Esophagus squamous epithelium (tissue), 5 donors: ENCODE results near the gene AP3D1. TPM values are rescaled to one million over a fixed set of nuclear protein-coding genes. Genes with fewer than 3 reads are reported as not detected.

Experiments used
- DNase-seq: peaks from one replicate; lab custom pipeline; 2025; lab: John Stamatoyannopoulos, UW
- H3K27ac ChIP-seq, 4 donors: fragments of 200-600 bp; sonication (generic); one replicate each; pipeline ENCODE4 v1.5.1; 2016 to 2019; ENCODE audit warnings: mild to moderate bottlenecking in 1 of 4
- H3K27me3 ChIP-seq, 4 donors: fragments of 200-600 bp; sonication (generic); 1 replicate in 3 of 4; 2 replicates in 1 of 4; pipeline versions ENCODE4 v1.5.1 to v1.6.0; 2017 to 2021; ENCODE audit warnings: antibody characterized with exemption in 1 of 4
- H3K36me3 ChIP-seq, 3 donors: fragments of 200-600 bp; sonication (generic); one replicate each; pipeline ENCODE4 v1.5.1; 2016 to 2019
- H3K4me1 ChIP-seq, 3 donors: fragments of 200-600 bp; sonication (generic); one replicate each; pipeline ENCODE4 v1.5.1; 2017 to 2019
- H3K4me3 ChIP-seq, 4 donors: fragments of 200-600 bp; sonication (generic); 1 replicate in 3 of 4; 2 replicates in 1 of 4; pipeline ENCODE4 v1.5.1; 2016 to 2019; ENCODE audit warnings: mild to moderate bottlenecking in 2 of 4, moderate library complexity in 1 of 4
- H3K9me3 ChIP-seq, 3 donors: fragments of 200-600 bp; sonication (generic); one replicate each; pipeline ENCODE4 v1.5.1; 2016 to 2019
- CTCF ChIP-seq, 6 experiments: fragments of 450-650 bp in 4 of 6; fragments of 200-600 bp in 2 of 6; sonication (generic) in 2 of 6; IDR thresholded peaks; one replicate each; pipeline ENCODE4 v1.5.1; 2016 to 2019; ENCODE audit warnings: antibody characterized with exemption in 6 of 6, mild to moderate bottlenecking in 4 of 6, moderate library complexity in 4 of 6
- POLR2A ChIP-seq, 4 donors: fragments of 450-650 bp; IDR thresholded peaks; one replicate each; pipeline ENCODE4 v1.6.1; 2017; ENCODE audit warnings: antibody characterized with exemption in 4 of 4, mild to moderate bottlenecking in 4 of 4, moderate library complexity in 3 of 4
- WGBS, 2 donors: methylation state at CpG; one replicate each; pipeline ENCODE4 v1.1.5; 2018; 5-methylcytosine and 5-hydroxymethylcytosine counted together
- intact Hi-C: fragments of 100-400 bp; cut with DNase I; formaldehyde crosslinking; loops from one replicate; pipeline ENCODE4 v1.15.0; 2022
- total RNA-seq, 4 donors: library from RNA; depleted of rRNA; stranded (reverse); fragments of >200 nt; gene quantifications; one replicate each; pipeline ENCODE4 v1.1.0, GENCODE V29; 2016
- donor health status: DM: yes; HTN: yes; CAD: no.

Gene AP3D1
- total RNA-seq, 4 donors from 2014 or later = 47.7 to 99.9 (median 71.8) TPM

DNA sequence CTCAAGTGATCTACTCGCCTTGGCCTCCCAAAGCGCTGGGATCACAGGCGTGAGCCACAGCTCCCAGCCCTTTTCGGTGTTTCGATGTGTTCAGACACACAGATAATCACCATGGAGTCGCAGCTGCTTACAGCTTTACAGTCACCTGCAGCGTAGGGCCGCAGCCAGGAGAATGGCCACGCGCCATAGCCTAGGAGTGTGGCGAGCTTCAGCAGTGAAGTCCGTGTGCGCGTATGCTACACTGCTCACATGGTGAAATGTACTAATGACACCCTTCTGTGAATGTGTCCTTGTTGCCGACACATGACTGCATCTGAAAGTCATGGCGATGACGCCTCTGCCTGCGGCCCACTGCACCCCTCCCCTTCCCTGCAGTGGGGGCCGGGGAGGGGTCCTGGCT is 23.6 kb downstream of the AP3D1 start:
- no peaks in the 10 kb centered on the region for H3K27me3 ChIP-seq
- peaks cover 48 to 95% (median 53%) of the 10 kb centered on the region in 3 donors for H3K36me3 ChIP-seq
- H3K4me3 ChIP-seq = no peak overlapping the region
- H3K9me3 ChIP-seq = no peaks in the 10 kb centered on the region
- WGBS, 2 donors = 85 to 96% methylated on average over 4 to 13 of the region's 19 CpGs
- no peaks in the 10 kb centered on the region for H3K4me1 ChIP-seq
- intact Hi-C loops = no loop called here
- DNase-seq = no peak
- TF ChIP-seq CTCF (IDR thresholded peaks at IDR 0.05) (no peak), POLR2A (IDR thresholded peaks at IDR 0.05) (no peak)
- H3K27ac ChIP-seq = no peak overlapping the region

DNA sequence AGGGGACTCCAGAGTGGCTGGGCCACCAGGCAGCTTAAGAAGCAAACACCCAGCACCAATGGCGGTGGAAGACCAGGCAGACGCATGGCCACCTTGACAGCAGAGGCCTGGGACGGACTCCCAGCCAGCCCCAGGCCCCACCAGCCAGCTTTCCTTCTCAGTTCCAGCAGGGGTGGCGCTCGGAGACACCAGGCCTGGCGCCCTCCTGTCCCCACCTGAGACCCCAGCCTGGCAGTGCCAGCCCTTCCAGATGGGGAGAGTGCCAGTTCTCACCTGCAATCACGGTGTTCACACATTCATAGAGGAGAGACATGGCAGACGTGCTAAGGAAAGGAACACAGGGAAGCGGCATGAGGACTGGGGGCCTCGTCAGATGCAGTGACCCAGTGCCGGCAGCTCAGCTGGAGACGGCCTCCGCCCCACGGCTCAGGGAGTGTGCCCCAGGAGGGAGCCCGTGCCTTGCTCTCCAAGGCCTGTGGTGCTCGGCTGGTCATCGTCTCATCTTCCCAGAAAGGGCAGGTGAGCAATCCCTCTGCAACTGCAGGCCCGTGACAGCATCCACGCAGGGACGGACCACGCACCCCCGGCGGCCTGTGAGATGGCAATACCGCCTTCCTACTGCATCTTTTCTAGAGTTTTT is 24.4 kb downstream of the AP3D1 start:
- TF ChIP-seq POLR2A (IDR thresholded peaks at IDR 0.05) = no peak
- TF ChIP-seq CTCF (IDR thresholded peaks at IDR 0.05) = no peak
- no peak for DNase-seq
- Histone ChIP-seq H3K4me1 (no peaks in the 10 kb centered on the region), H3K27ac (no peak overlapping the region), H3K9me3 (no peaks in the 10 kb centered on the region), H3K27me3 (no peaks in the 10 kb centered on the region), H3K36me3 (peaks cover 50 to 95% (median 52%) of the 10 kb centered on the region in 3 donors), H3K4me3 (no peak overlapping the region)
- 92 to 93% methylated on average over 11 to 21 of the region's 24 CpGs for WGBS, 2 donors
- intact Hi-C loops = no loop called here

DNA sequence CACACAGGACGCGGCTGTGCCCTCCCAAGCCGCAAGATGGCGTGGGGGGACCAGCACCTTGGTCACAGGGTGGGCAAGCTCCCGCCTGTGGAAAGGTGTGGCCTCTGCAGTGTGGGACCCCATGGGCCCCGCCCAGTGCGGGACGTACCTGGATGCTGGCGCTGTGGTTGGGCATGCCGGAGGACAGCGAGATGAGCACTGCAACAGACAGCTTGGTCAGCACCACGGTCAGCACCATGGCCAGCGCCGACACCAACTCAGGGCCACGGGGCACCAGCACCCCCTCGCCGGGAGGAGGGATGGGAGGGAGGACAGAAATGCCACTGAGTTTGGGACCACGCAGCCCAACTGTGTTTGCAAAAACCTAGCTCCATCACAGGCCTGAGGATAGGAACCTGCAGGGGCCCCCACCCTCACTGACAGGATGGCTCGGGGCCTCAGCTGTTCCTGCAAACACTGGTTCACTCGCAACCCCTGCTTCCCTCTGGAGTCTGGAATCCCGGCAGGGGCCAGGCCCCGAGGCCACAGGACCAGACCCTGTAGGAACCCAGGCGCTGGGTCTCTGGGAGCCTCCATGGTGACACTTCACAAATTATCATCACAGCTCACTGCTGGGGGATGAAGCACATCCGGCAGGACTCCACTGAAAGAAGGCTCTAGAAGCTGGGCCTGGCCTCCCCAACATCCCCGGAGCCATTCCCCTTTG is 27.5 kb downstream of the AP3D1 start:
- no peak overlapping the region for H3K4me3 ChIP-seq
- no peaks in the 10 kb centered on the region for H3K9me3 ChIP-seq
- intact Hi-C loops = no loop called here
- 60% methylated on average over 1 of the region's 25 CpGs; no CpG with 5 or more reads in 1 of the 2 donors for WGBS, 2 donors
- H3K27ac ChIP-seq = no peak overlapping the region
- no peak for DNase-seq
- TF ChIP-seq POLR2A (IDR thresholded peaks at IDR 0.05) (no peak), CTCF (IDR thresholded peaks at IDR 0.05) (no peak)
- no peaks in the 10 kb centered on the region for H3K27me3 ChIP-seq
- H3K36me3 ChIP-seq = peaks cover 48 to 97% (median 52%) of the 10 kb centered on the region in 3 donors
- H3K4me1 ChIP-seq = no peaks in the 10 kb centered on the region

DNA sequence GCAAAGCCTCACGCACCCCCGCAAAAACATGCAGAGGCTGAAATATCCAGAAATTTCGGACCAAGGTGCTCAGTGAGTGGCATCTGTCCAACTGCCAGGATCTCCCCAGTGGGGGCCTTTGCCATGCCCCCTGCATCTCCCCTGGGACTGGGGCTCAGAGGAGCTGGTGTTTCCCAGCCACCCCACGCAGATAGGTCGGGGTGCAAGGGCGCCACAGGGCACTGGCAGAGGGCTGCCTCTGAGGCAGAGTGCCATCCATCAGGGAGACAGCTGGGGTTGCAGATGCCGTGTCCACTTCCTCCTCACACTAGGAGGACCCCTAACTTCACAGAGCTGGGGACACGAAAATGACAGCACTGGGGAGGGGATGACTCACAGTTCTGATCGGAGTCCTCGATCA is 28.4 kb downstream of the AP3D1 start:
- H3K4me3 ChIP-seq = no peak overlapping the region
- H3K27me3 ChIP-seq = no peaks in the 10 kb centered on the region
- no peak for TF ChIP-seq CTCF (IDR thresholded peaks at IDR 0.05)
- no peak for TF ChIP-seq POLR2A (IDR thresholded peaks at IDR 0.05)
- 90 to 91% methylated on average over 6 to 8 of the region's 10 CpGs for WGBS, 2 donors
- H3K36me3 ChIP-seq = peaks cover 51 to 100% (median 59%) of the 10 kb centered on the region in 3 donors
- DNase-seq = no peak
- no peaks in the 10 kb centered on the region for H3K4me1 ChIP-seq
- no peak overlapping the region for H3K27ac ChIP-seq
- intact Hi-C loops = no loop called here
- no peaks in the 10 kb centered on the region for H3K9me3 ChIP-seq

DNA sequence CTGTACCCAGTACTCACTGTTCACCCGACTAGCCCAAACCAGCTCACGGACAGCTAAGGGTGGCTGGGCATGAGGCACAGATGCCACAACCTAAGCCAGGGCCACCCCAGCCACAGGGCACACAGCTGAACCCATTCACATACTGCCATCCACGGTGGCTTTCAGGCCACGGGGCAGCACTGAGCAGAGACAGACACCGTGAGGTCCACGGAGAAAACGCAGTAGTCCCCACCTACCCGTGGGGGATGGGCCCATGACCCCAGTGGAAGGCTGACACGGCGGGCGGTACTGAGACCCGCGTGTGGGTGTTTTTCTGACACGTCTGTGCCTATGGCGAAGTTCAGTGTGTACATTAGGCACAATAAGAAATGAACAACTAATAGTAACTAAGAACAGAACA is 29.1 kb downstream of the AP3D1 start:
- no peak overlapping the region for H3K4me3 ChIP-seq
- 89 to 96% methylated on average over 8 to 9 of the region's 15 CpGs for WGBS, 2 donors
- H3K9me3 ChIP-seq = no peaks in the 10 kb centered on the region
- TF ChIP-seq CTCF (IDR thresholded peaks at IDR 0.05) (no peak), POLR2A (IDR thresholded peaks at IDR 0.05) (no peak)
- no peaks in the 10 kb centered on the region for H3K27me3 ChIP-seq
- no peak for DNase-seq
- no peaks in the 10 kb centered on the region for H3K4me1 ChIP-seq
- H3K27ac ChIP-seq = no peak overlapping the region
- peaks cover 58 to 100% (median 67%) of the 10 kb centered on the region in 3 donors for H3K36me3 ChIP-seq
- intact Hi-C loops = no loop called here
